HepG2 (cell line): ENCODE results near the gene RASAL3. TPM values are rescaled to one million over a fixed set of nuclear protein-coding genes. Genes with fewer than 3 reads are reported as not detected.

Experiments
- ATAC-seq: fragments of 200-7000 bp; cut with Tn5 transposase; 3 replicates; pipeline ENCODE4 v1.9.1; 2020; ENCODE audit warnings: mild to moderate bottlenecking, moderate library complexity
- BruUV-seq: library from RNA; stranded (reverse); fragments of 400-500 nt; replicated peaks from 2 replicates; lab custom pipeline; 2021; lab: Mats Ljungman, UMichigan
- CTCF ChIA-PET: fragments of 300-600 bp; formaldehyde crosslinking; extraction: SDS; loops from one replicate; lab custom pipeline; 2021; ENCODE audit warnings: low total read pairs, inconsistent platforms, low intra/inter-chr PET ratio; lab: Yijun Ruan, JAX
- POLR2A ChIA-PET: fragments of 350-600 bp; sonication (Branson Sonifier 250); formaldehyde crosslinking; loops from one replicate; lab custom pipeline; 2020; ENCODE audit warnings: antibody characterized with exemption, inconsistent platforms; lab: Yijun Ruan, JAX
- DNase-seq: peaks from one replicate; pipeline ENCODE4 v3.0.0-alpha.2; 2015; ENCODE audit warnings: low spot score
- FAIRE-seq: peaks from 3 replicates; lab custom pipeline; 2011; peaks lifted over from hg19 to GRCh38; lab: Jason Lieb, UNC
- H2AFZ ChIP-seq: one replicate; pipeline ENCODE4 v1.6.1; 2011; ENCODE audit warnings: low read length, inconsistent platforms
- H3K27ac ChIP-seq: fragments of 300-600 bp; 3 replicates; pipeline ENCODE4 v1.8.0; 2011; ENCODE audit warnings: mixed run types, mild to moderate bottlenecking, mixed read lengths, low read length, inconsistent platforms; ENCODE audit not compliant: insufficient read depth; ENCODE audit errors: extremely low read length
- H3K27me3 ChIP-seq, 2 experiments: fragments of 200-600 bp in 1 of 2; 2 replicates in 1 of 2; 3 replicates in 1 of 2; pipeline versions ENCODE4 v1.6.0 to v1.8.0; 2011; ENCODE audit warnings: low read length in 2 of 2, mild to moderate bottlenecking in 2 of 2, moderate library complexity in 2 of 2, inconsistent platforms in 1 of 2; ENCODE audit not compliant: insufficient read depth in 2 of 2, control insufficient read depth in 1 of 2
- H3K36me3 ChIP-seq, 2 experiments: fragments of 200-600 bp in 1 of 2; replicated peaks in 1 of 2; 2 replicates in 1 of 2; 3 replicates in 1 of 2; pipeline versions ENCODE4 v1.5.1 to v1.8.0; 2011; ENCODE audit warnings: low read length in 2 of 2, inconsistent platforms in 1 of 2; ENCODE audit not compliant: insufficient read depth in 2 of 2, control insufficient read depth in 1 of 2
- H3K4me1 ChIP-seq: 2 replicates; pipeline ENCODE4 v1.5.1; 2012; ENCODE audit warnings: low read length, inconsistent platforms; ENCODE audit not compliant: insufficient read depth
- H3K4me2 ChIP-seq: 2 replicates; pipeline ENCODE4 v1.6.0; 2011; ENCODE audit warnings: low read depth, low read length, inconsistent platforms
- H3K4me3 ChIP-seq, 3 experiments: fragments of 200-600 bp in 1 of 3; sonication (generic), shearing (Covaris generic) in 1 of 3; replicated peaks in 1 of 3; 2 replicates each; pipeline ENCODE4 v1.5.1; 2011 to 2016; ENCODE audit warnings: low read length in 3 of 3, inconsistent platforms in 2 of 3, low read depth in 2 of 3, mild to moderate bottlenecking in 2 of 3, control low read depth in 1 of 3, mixed read lengths in 1 of 3; ENCODE audit not compliant: insufficient read depth in 1 of 3
- H3K79me2 ChIP-seq: one replicate; pipeline ENCODE4 v1.6.1; 2011; ENCODE audit warnings: low read length, inconsistent platforms; ENCODE audit not compliant: insufficient read depth
- H3K9ac ChIP-seq: 2 replicates; pipeline ENCODE4 v1.6.0; 2011; ENCODE audit warnings: mild to moderate bottlenecking, low read depth, low read length, inconsistent platforms; ENCODE audit not compliant: insufficient read depth
- H3K9me3 ChIP-seq: 2 replicates; pipeline ENCODE4 v1.5.1; 2012; ENCODE audit warnings: mild to moderate bottlenecking, low read length
- H4K20me1 ChIP-seq: 2 replicates; pipeline ENCODE4 v1.6.0; 2011; ENCODE audit warnings: inconsistent platforms, mild to moderate bottlenecking, low read length, moderate library complexity; ENCODE audit not compliant: insufficient read depth
- KDM4B ChIP-seq: sonication (generic); formaldehyde crosslinking; IDR thresholded peaks from 2 replicates; pipeline ENCODE4 v1.4.0; 2020; ENCODE audit warnings: missing genetic modification reagents
- MTA1 ChIP-seq: sonication (generic); formaldehyde crosslinking; IDR thresholded peaks from 2 replicates; pipeline ENCODE4 v1.4.0; 2020; ENCODE audit warnings: missing genetic modification reagents, mild to moderate bottlenecking, borderline replicate concordance
- NCOR1 ChIP-seq: fragments of 200-600 bp; sonication (generic); IDR thresholded peaks from 2 replicates; pipeline ENCODE4 v1.7.0; 2017; ENCODE audit warnings: antibody characterized with exemption, low read length, borderline replicate concordance
- PHF5A ChIP-seq: IDR thresholded peaks from one replicate; pipeline ENCODE4 v1.6.1; 2018; ENCODE audit warnings: low read depth, missing genetic modification reagents; ENCODE audit not compliant: unreplicated experiment
- SOX13 ChIP-seq, 3 experiments: fragments of 450-650 bp in 1 of 3; sonication (generic) in 1 of 3; formaldehyde crosslinking in 1 of 3; IDR thresholded peaks in 2 of 3; conservative IDR thresholded peaks in 1 of 3; 2 replicates each; pipeline versions ENCODE4 v1.5.0 to v1.6.1; 2016 to 2020; ENCODE audit warnings: antibody characterized with exemption in 1 of 3, mild to moderate bottlenecking in 1 of 3, missing compliant biosample characterization in 1 of 3, missing genetic modification reagents in 1 of 3, moderate library complexity in 1 of 3
- SP4 ChIP-seq: sonication (generic); formaldehyde crosslinking; IDR thresholded peaks from 2 replicates; pipeline ENCODE4 v1.8.1; 2023; ENCODE audit warnings: mild to moderate bottlenecking, missing genetic modification reagents
- TMF1 ChIP-seq: sonication (generic); formaldehyde crosslinking; IDR thresholded peaks from 2 replicates; pipeline ENCODE4 v1.8.1; 2022; ENCODE audit warnings: low read depth, missing genetic modification reagents
- ZIK1 ChIP-seq: sonication (generic); formaldehyde crosslinking; IDR thresholded peaks from 2 replicates; pipeline ENCODE4 v1.5.0; 2020; ENCODE audit warnings: mild to moderate bottlenecking, low read depth, missing genetic modification reagents, borderline replicate concordance
- ZNF296 ChIP-seq: sonication (generic); formaldehyde crosslinking; conservative IDR thresholded peaks from 2 replicates; pipeline ENCODE4 v1.5.0; 2020; ENCODE audit warnings: mild to moderate bottlenecking, missing genetic modification reagents
- ZNF3 ChIP-seq: IDR thresholded peaks from 2 replicates; pipeline ENCODE4 v1.7.0; 2017; ENCODE audit warnings: inconsistent platforms
- ZNF563 ChIP-seq: sonication (generic); formaldehyde crosslinking; IDR thresholded peaks from 2 replicates; pipeline ENCODE4 v1.8.0; 2022; ENCODE audit warnings: mild to moderate bottlenecking, moderate library complexity, missing genetic modification reagents
- WGBS: methylation state at CpG from one replicate; pipeline ENCODE4 v1.1.6; 2017; ENCODE audit warnings: low lambda C conversion rate; 5-methylcytosine and 5-hydroxymethylcytosine counted together
- in situ Hi-C: cut with HindIII; loops from 2 replicates; pipeline ENCODE4 v1.10.0; 2017; ENCODE audit warnings: low pct_unique_long_range_greater_than_20kb; ENCODE audit not compliant: extremely low pct_ligation_motif_present
- intact Hi-C: fragments of 100-400 bp; cut with micrococcal nuclease; formaldehyde crosslinking; loops from one replicate; pipeline ENCODE4 v1.10.0; 2022; ENCODE audit not compliant: unreplicated experiment
- polyA plus RNA-seq, 8 experiments: library from polyadenylated mRNA; depleted of rRNA in 3 of 8; stranded (reverse) in 7 of 8; unstranded in 1 of 8; fragments of >200 nt; fragmentation: Illumina TruSeq in 4 of 8; extraction: Trizol in 4 of 8; gene quantifications; 2 replicates each; pipeline versions ENCODE4 v1.2.1 to v1.2.3, GENCODE V29; 2011 to 2016; ENCODE audit warnings: low read depth in 4 of 8, missing spikeins in 1 of 8, mixed read lengths in 1 of 8; ENCODE audit not compliant: insufficient read depth in 1 of 8
- total RNA-seq, 5 experiments: library from RNA; depleted of rRNA; stranded (reverse); fragments of >200 nt; fragmentation: Illumina TruSeq; extraction: Trizol; gene quantifications; 2 replicates each; pipeline ENCODE4 v1.2.3, GENCODE V29; 2016; ENCODE audit warnings: low read depth in 1 of 5
- TF ChIP-seq, protein P1 (sequence below): sonication (generic); formaldehyde crosslinking; IDR thresholded peaks from 2 replicates; pipeline ENCODE4 v1.5.1; 2020; ENCODE audit warnings: missing genetic modification reagents, mild to moderate bottlenecking, borderline replicate concordance
- TF ChIP-seq, protein P2 (sequence below): sonication (generic); formaldehyde crosslinking; IDR thresholded peaks from 2 replicates; pipeline ENCODE4 v1.4.0; 2020; ENCODE audit warnings: missing genetic modification reagents, mild to moderate bottlenecking, borderline replicate concordance
- TF ChIP-seq, protein P3 (sequence below): sonication (generic); formaldehyde crosslinking; IDR thresholded peaks from 2 replicates; pipeline ENCODE4 v1.4.0; 2020; ENCODE audit warnings: mild to moderate bottlenecking, missing genetic modification reagents
- TF ChIP-seq, protein P4 (sequence below): sonication (generic); formaldehyde crosslinking; IDR thresholded peaks from 2 replicates; pipeline ENCODE4 v1.5.0; 2020; ENCODE audit warnings: missing genetic modification reagents

RASAL3 gene
- total and polyA plus RNA-seq, 2 of the 13 experiments (the other 11 are each of a cell fraction or from before 2014, with no cell fraction given), result not detected

DNA sequence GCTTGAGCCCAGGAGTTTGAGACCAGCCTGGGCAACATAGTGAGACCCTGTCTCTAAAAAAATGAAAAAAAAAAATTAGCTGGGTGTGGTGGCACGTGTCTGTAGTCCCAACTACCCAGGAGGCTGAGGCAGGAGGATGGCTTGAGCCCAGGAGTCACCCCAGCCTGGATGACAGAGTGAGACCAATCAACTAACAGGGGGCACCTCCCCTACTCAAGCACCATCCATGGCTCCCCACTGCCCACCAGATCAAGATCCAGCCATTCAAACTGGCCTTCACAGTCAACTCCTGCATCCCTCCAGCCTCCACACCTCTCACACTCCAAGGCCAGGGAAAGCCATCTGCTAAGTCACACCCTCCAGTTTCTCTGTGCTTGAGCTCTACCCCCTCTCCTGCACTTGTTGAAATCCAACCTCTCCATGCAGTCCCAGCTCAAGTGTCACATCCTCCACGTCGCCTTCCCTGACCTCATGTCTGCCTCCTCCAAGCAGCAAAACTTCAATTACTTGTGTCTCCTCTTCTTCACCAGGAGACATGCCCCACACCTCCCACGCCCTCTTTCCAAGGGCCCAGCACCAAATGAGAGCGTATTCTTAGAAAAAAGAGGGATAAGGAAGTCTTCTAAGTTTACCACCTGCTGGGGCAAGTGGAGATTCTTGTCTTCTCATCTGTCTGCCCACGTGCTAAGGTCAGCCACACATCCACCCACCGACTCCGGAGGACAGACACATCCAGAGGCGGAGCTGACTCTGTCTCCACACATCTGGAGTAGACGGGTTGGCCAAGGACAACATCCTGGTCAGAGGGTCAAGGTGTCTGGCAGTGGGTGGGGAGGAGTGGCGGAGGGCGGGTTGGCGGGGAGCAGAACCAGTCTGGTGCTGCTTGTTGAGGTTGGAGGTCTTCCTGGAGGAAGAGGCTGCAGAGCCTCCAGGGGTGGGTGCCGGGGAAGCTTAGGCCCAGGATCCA lies 43.0 kb upstream of the RASAL3 start:
- Histone ChIP-seq H4K20me1 (no peaks in the 10 kb centered on the region), H3K4me2 (no peak overlapping the region), H3K4me1 (peaks cover 14% of the 10 kb centered on the region), H2AFZ (no peak overlapping the region), H3K27me3 (peaks cover 10 to 30% of the 10 kb centered on the region in 2 experiments), H3K9ac (no peak overlapping the region), H3K79me2 (no peaks in the 10 kb centered on the region), H3K9me3 (no peaks in the 10 kb centered on the region), H3K27ac (no peak overlapping the region), H3K36me3 (no peaks in the 10 kb centered on the region), H3K4me3 (no peak overlapping the region)
- DNase-seq (no peak), FAIRE-seq (no peak), ATAC-seq (no peak)
- in situ Hi-C loops (no loop called here), intact Hi-C loops (no loop called here)
- ChIA-PET CTCF (no interaction called here), POLR2A (no interaction called here)
- no TSS peak for BruUV-seq
- WGBS, result 20% methylated on average over 14 of the region's 14 CpGs
- TF ChIP-seq ZNF296 (CRISPR knock-in tag) (no peak), TMF1 (CRISPR knock-in tag) (no peak), ZNF3 (CRISPR knock-in tag) (no peak), ZIK1 (CRISPR knock-in tag) (no peak), SP4 (no peak), NCOR1 (no peak), SOX13 (IDR thresholded peaks at IDR 0.05) (no peak), SOX13 (CRISPR knock-in tag; conservative IDR thresholded peaks at IDR 0.05 in 1 of 2, IDR thresholded peaks at IDR 0.05 in 1 of 2) (no peak), KDM4B (no peak), MTA1 (CRISPR knock-in tag) (no peak), ZNF563 (CRISPR knock-in tag) (no peak), PHF5A (no peak)
- TF ChIP-seq, protein P1, sequence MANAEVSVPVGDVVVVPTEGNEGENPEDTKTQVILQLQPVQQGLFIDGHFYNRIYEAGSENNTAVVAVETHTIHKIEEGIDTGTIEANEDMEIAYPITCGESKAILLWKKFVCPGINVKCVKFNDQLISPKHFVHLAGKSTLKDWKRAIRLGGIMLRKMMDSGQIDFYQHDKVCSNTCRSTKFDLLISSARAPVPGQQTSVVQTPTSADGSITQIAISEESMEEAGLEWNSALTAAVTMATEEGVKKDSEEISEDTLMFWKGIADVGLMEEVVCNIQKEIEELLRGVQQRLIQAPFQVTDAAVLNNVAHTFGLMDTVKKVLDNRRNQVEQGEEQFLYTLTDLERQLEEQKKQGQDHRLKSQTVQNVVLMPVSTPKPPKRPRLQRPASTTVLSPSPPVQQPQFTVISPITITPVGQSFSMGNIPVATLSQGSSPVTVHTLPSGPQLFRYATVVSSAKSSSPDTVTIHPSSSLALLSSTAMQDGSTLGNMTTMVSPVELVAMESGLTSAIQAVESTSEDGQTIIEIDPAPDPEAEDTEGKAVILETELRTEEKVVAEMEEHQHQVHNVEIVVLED (CRISPR knock-in tag), result no peak
- TF ChIP-seq, protein P2, sequence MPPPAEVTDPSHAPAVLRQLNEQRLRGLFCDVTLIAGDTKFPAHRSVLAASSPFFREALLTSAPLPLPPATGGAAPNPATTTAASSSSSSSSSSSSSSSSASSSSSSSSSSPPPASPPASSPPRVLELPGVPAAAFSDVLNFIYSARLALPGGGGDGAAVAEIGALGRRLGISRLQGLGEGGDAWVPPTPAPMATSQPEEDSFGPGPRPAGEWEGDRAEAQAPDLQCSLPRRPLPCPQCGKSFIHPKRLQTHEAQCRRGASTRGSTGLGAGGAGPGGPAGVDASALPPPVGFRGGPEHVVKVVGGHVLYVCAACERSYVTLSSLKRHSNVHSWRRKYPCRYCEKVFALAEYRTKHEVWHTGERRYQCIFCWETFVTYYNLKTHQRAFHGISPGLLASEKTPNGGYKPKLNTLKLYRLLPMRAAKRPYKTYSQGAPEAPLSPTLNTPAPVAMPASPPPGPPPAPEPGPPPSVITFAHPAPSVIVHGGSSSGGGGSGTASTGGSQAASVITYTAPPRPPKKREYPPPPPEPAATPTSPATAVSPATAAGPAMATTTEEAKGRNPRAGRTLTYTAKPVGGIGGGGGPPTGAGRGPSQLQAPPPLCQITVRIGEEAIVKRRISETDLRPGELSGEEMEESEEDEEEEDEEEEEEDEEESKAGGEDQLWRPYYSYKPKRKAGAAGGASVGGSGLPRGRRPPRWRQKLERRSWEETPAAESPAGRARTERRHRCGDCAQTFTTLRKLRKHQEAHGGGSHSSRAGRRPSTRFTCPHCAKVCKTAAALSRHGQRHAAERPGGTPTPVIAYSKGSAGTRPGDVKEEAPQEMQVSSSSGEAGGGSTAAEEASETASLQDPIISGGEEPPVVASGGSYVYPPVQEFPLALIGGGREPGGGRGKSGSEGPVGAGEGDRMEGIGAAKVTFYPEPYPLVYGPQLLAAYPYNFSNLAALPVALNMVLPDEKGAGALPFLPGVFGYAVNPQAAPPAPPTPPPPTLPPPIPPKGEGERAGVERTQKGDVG (CRISPR knock-in tag), result no peak
- TF ChIP-seq, protein P3, sequence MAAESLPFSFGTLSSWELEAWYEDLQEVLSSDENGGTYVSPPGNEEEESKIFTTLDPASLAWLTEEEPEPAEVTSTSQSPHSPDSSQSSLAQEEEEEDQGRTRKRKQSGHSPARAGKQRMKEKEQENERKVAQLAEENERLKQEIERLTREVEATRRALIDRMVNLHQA (CRISPR knock-in tag), result no peak
- TF ChIP-seq, protein P4, sequence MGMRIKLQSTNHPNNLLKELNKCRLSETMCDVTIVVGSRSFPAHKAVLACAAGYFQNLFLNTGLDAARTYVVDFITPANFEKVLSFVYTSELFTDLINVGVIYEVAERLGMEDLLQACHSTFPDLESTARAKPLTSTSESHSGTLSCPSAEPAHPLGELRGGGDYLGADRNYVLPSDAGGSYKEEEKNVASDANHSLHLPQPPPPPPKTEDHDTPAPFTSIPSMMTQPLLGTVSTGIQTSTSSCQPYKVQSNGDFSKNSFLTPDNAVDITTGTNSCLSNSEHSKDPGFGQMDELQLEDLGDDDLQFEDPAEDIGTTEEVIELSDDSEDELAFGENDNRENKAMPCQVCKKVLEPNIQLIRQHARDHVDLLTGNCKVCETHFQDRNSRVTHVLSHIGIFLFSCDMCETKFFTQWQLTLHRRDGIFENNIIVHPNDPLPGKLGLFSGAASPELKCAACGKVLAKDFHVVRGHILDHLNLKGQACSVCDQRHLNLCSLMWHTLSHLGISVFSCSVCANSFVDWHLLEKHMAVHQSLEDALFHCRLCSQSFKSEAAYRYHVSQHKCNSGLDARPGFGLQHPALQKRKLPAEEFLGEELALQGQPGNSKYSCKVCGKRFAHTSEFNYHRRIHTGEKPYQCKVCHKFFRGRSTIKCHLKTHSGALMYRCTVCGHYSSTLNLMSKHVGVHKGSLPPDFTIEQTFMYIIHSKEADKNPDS (CRISPR knock-in tag), result no peak
